HG03460 (cell line): ENCODE results near the gene GPC5.

Experiments
- ATAC-seq: cut with Tn5 transposase; IDR thresholded peaks from one replicate; pipeline ENCODE4 v1.9.1; 2021; ENCODE audit not compliant: unreplicated experiment

Gene GPC5

DNA sequence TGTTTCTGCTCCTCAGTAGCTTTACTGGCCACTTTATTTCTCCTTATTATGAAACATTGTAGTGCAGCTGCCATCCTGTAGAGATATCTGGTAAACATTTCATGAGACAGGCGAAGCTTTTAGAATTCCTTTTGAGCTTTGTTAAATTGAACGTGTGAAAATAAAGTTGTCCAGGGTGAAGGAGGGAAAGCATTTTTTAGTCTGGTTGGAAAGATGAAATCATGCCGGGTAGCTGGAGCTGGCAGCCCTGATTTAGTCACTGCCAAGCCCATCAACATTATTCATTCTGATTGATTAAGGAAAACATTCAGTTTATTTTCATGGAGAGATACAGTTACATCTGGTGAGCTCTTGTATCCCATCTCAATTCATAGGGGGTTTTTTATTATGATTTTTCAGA lies 1502.0 kb downstream of the GPC5 start:
- no peak for ATAC-seq

DNA sequence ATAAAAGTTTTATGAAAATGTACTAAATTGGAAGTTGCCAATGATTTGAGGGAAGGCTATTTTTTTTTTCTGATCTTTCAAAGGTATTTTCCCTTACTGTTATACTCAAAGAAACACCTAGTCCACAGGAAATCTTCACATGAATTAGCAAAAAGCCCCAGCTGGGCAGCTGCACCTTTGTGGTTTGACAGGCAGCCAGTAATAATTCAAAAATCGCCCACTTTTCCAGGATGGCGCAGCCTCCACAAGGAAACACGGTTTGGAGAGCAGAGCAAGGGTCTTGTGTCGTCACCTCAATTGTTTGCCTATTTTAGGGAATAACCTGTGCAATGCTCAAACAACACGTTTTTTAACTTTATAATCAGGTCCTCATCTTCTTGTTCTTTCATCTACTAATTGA lies 1503.3 kb downstream of the GPC5 start:
- ATAC-seq = no peak

DNA sequence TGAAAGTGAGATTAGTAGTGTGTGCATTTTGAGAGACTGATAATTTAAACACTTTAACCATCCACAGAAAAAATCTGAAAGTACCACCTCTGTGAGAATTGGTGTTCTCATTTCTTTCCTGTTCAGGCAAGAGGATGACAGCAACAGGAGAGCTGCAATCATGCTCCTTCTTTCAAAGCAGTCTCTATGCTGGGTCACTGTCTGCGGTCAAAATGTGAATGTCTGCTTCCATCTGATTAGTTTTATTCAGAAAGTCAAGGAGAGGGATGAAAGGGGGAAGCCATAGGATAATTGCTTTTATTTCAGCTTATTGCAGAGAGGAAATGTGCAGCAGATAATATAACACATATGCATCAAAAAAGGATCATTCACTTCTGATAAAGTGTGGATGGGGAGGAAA lies 1514.2 kb downstream of the GPC5 start:
- ATAC-seq = no peak

DNA sequence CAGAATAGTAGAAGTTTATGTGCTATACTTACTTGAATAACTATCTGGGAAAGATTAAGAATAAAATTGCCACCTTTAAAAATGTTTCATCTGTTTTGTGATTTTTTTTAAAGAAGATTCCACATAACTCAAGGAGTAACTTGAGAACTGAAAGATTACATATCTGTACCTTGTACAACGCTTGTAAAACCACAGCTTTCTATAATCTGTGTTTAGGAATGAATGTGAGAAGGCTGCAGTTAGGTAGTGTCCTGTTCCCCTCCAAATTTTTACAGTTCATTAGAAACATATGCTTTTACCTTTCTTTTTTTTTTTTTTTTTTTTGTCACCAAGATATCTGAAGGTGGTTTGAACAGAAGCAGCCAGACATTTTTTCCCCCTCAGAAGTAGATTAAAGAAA lies 1515.4 kb downstream of the GPC5 start:
- no peak for ATAC-seq
